Uterus (tissue), 2 donors: Measurements from ENCODE around the gene MGAT4A.

ENCODE experiments used
- CTCF ChIP-seq, 4 experiments: fragments of 200-600 bp in 2 of 4; fragments of 450-650 bp in 2 of 4; sonication (generic) in 2 of 4; IDR thresholded peaks; one replicate each; pipeline ENCODE4 v1.5.1; 2016 to 2019; ENCODE audit warnings: antibody characterized with exemption in 4 of 4, mild to moderate bottlenecking in 2 of 4, moderate library complexity in 1 of 4
- POLR2A ChIP-seq, 2 donors: fragments of 450-650 bp; IDR thresholded peaks; one replicate each; pipeline ENCODE4 v1.6.1; 2016; ENCODE audit warnings: antibody characterized with exemption in 2 of 2, mild to moderate bottlenecking in 1 of 2, moderate library complexity in 1 of 2

DNA sequence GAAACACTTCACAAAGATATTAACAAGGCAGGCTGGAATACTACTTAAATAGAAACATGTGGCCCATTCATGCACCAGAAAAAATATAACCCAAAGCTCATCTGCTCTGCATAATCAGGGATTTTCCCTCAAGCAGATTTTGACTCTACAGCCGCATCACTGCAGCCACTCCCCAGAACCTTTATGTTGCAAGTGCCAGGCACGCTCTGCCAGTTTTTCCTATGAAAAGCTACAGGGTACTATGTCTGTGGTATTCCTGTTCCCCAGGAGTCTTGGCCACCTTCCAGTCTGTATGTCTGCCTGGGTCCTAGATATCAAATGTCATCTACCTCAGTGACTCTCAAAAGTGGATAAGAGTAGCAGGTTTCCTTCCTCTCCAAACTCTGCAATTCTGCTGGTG, 126.4 kb downstream of the MGAT4A start:
- TF ChIP-seq CTCF (IDR thresholded peaks at IDR 0.05), result no peak
- TF ChIP-seq POLR2A (IDR thresholded peaks at IDR 0.05), result no peak
